Measurements from ENCODE around the gene BASP1.
"Not testable (repeated sequence)": the region's sequence is repeated elsewhere in the genome, so short reads cannot be mapped to it uniquely, and the experiment has no call there.

BASP1 gene

DNA sequence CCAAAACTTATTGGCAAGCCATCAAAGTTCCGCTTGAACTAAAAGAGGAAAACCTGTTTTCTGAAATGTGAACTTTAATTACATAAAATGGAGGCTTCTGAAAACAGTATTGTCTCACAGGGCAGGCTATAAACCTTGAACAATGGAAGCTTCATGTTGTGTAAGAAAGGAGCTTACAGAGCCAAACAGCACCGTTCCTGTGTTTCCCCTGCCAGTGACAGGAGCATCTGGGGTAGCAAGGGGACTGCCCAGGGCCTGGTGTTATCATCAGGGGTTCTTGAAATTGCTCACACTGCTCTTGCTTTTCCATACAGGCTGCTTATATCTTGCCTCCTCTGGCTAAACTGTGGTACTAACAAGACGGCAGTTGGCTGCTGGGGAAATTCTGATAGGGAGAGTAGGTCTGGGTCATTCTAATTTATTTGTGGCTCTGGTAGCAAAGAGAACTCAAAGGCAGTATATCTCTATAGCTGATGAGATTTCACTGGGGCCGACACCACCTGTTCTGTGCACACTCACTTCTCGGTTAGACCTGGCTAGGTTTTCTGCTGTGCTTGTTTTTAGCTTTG lies 40.4 kb downstream of the BASP1 start:
- no peak for DNase-seq

GRCh38 chr5:17258431-17258830 lies 41.0 kb downstream of the BASP1 start:
- DNase-seq, result no peak

- not testable (repeated sequence) for DNase-seq
Measured at GRCh38 chr5:17259012-17259411, 41.6 kb downstream of the BASP1 start.

- no peak for DNase-seq
Measured at GRCh38 chr5:17259630-17260257, 42.3 kb downstream of the BASP1 start.

GRCh38 chr5:17260549-17260948 lies 43.1 kb downstream of the BASP1 start:
- DNase-seq, result no peak

DNA sequence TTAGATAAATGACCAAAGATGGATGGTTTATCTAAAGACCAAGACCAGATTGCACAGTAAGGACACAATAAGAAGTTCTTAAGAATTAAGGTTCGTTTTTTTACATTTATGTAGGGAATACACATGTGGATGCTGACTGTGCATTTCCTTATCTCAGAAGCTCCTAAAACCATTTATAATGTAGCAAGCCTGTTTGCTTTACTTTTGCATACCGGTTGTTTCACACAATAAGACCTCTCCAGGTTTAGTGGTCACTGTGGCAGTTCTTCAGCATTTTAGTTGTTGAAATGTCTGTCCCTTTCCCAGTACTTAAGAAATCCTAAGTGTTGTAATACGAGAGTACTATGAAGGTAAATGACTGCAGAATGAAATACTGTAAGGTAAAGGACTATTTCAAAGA lies 43.6 kb downstream of the BASP1 start:
- no peak for DNase-seq

DNA sequence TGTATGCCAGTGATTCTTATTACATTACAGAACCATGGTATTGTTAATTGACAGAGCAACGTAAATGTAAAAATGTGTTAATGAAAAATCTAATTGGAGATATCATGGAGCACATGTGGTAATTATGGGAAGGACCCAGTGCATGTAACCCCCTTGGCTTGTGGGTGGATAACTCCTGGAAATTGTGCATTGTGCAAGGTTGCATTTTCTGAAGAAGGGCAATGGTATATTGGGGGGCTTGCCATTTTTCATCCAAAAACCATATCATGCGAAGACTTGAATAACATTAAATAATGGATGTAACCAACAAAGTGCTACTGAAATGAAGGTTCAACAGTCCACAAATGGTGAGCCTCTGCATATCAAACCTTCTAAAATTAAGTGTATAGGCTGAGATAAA lies 47.6 kb downstream of the BASP1 start:
- no peak for DNase-seq

GRCh38 chr5:17267106-17267505 lies 49.7 kb downstream of the BASP1 start:
- no peak for DNase-seq

DNA sequence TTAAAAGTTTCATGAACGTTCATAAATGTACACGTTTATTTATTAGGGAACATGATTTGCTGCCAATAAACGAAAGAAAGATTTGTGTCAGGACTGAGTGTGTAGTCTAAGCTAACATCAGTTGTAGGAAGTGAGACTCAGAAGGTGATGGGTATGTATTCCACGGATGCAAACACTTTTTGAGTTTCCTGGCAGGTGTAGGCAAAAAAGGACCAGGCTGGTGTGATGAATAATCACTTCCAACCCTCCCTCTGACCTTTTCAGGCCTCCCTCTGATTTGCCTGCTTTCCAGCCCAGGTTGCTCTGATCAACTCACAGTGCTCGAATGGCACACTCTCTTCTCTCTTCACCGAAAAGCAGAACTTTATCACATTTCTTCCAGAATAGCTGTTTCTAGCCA lies 51.8 kb downstream of the BASP1 start:
- no peak for DNase-seq

DNA sequence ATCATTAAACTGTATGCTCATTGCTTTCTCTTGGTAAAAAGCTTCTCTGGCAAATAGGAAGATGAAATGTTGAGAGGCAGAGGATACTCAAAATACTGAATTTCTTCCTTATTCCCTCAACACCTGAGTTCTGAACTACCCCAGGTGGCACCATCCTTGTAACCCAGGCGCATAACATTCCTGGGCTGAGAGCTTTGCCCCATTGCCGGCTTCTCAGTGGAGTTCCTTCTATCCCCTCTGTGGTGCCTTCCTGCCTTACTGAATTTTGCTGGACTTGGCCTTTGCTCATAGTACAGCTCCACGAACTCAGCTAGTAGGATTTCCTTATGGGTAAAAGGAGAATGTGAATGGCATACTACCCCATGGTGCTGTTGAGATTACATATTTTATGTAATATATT lies 54.7 kb downstream of the BASP1 start:
- no peak for DNase-seq

DNA sequence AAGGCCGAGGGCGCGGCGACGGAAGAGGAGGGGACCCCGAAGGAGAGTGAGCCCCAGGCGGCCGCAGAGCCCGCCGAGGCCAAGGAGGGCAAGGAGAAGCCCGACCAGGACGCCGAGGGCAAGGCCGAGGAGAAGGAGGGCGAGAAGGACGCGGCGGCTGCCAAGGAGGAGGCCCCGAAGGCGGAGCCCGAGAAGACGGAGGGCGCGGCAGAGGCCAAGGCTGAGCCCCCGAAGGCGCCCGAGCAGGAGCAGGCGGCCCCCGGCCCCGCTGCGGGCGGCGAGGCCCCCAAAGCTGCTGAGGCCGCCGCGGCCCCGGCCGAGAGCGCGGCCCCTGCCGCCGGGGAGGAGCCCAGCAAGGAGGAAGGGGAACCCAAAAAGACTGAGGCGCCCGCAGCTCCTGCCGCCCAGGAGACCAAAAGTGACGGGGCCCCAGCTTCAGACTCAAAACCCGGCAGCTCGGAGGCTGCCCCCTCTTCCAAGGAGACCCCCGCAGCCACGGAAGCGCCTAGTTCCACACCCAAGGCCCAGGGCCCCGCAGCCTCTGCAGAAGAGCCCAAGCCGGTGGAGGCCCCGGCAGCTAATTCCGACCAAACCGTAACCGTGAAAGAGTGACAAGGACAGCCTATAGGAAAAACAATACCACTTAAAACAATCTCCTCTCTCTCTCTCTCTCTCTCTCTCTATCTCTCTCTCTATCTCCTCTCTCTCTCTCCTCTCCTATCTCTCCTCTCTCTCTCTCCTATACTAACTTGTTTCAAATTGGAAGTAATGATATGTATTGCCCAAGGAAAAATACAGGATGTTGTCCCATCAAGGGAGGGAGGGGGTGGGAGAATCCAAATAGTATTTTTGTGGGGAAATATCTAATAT lies 58.1 kb downstream of the BASP1 start:
- no peak for DNase-seq

DNA sequence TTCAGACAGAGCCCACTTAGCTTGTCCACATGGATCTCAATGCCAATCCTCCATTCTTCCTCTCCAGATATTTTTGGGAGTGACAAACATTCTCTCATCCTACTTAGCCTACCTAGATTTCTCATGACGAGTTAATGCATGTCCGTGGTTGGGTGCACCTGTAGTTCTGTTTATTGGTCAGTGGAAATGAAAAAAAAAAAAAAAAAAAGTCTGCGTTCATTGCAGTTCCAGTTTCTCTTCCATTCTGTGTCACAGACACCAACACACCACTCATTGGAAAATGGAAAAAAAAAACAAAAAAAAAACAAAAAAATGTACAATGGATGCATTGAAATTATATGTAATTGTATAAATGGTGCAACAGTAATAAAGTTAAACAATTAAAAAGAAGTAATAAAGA lies 59.0 kb downstream of the BASP1 start:
- DNase-seq, result no peak

- DNase-seq, result no peak
Measured at GRCh38 chr5:17277907-17278306, 60.5 kb downstream of the BASP1 start.

DNA sequence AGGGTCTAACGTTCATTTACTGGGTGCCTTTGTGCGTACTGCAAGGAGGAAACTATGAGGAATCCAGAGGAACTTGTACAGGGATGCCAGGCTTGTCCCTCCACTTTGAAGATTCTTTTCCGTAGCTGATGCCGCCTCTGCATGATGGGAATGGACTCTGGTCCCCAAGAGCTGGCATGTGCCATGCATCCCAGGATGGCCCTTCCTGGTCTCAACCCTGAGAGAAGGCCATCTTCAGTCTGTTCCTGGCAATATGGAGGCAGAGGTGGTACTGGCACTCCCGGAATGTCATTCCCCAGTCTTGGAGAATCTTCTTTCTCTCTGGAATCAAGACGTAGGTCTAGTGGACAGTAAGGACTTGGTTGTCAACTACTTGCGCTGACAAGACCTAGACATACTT lies 61.5 kb downstream of the BASP1 start:
- no peak for DNase-seq

DNA sequence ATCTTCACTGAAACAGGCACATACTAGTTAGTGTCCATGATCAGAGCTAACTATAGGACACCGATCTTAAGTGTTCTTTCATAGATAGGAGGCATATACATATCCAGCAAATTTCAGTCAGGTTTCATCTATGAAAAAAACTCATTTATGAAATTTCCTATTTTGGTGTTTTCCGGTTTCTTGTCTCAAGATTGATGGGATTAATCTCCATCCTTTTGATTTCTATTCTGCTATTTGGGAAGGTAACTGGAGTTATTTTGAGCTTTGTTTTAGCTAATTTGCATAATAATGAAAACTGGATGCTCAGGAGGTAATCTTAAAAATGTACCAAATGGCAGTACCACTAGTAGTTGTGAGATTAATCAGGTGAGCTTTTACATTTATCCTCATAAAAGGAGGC lies 62.1 kb downstream of the BASP1 start:
- DNase-seq, result no peak

GRCh38 chr5:17282283-17283120 lies 65.1 kb downstream of the BASP1 start:
- no peak for DNase-seq

DNA sequence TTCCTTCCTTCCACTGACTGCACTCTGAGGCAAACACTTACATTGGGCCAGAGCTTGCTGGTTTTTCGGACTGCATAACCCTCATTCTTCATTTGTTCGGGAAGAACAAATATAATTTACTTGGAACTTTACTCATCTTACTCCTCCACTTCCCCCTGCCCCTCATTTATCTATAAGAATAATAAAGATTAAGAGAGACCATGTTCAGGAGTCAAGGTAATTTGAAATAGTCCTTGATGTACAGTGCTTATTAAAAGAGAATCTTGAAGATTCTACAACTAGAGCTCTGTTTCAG lies 65.6 kb downstream of the BASP1 start:
- DNase-seq, result no peak

GRCh38 chr5:17287501-17288155 lies 70.2 kb downstream of the BASP1 start:
- DNase-seq, result no peak

GRCh38 chr5:17288570-17288969 lies 71.1 kb downstream of the BASP1 start:
- DNase-seq, result no peak

GRCh38 chr5:17289681-17290539 lies 72.5 kb downstream of the BASP1 start:
- DNase-seq, result no peak

DNA sequence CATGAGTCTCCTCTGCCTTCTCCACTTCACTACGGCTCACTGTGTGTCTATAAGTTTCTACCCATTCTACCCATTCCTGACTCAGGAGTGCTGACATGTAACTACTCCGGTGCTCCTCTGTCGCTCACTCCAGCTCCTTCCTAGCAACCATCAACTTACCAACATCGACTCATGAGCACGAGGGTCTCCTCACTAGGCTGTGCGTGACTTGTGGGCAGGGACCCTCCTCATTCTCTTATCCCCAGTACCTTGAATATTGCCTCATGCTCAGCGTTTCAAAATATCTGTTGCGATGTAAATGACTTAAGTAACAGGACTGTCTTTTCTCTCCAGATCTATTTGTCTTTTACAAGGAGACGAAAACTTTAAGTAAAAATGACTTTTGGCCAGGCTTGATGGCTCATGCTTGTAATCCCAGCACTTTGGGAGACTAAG lies 73.1 kb downstream of the BASP1 start:
- no peak for DNase-seq

- no peak for DNase-seq
Measured at GRCh38 chr5:17292434-17293015, 75.1 kb downstream of the BASP1 start.

All from stimulated activated CD4-positive, alpha-beta T cell treated with anti-CD3 and anti-CD28 coated beads, Interleukin-12 subunit alpha, Interleukin-12 subunit beta, amount 100 ng/mL, for 4 hours (primary cell).